PC-9 (cell line): ENCODE data around the gene DDX4. TPM values are rescaled to one million over a fixed set of nuclear protein-coding genes. Genes with fewer than 3 reads are reported as not detected.

Experiments used
- BruUV-seq: library from RNA; stranded (reverse); fragments of 400-500 nt; replicated peaks from 2 replicates; lab custom pipeline; 2021; lab: Mats Ljungman, UMichigan
- CTCF ChIA-PET: fragments of 300-600 bp; sonication (Branson Sonifier 250); formaldehyde crosslinking; loops from one replicate; lab custom pipeline; 2022; ENCODE audit warnings: antibody characterized with exemption; lab: Charles Lee
- POLR2A ChIA-PET: fragments of 300-600 bp; sonication (Branson Sonifier 250); formaldehyde crosslinking; loops from one replicate; lab custom pipeline; 2022; ENCODE audit warnings: antibody characterized with exemption; ENCODE audit not compliant: unreplicated experiment; lab: Charles Lee
- DNase-seq, 2 experiments: peaks; one replicate each; pipeline versions ENCODE4 v3.0.0 to v3.0.0-alpha.2; 2015 to 2022; ENCODE audit warnings: mixed read lengths in 1 of 2
- H2AFZ ChIP-seq: fragments of 200-600 bp; sonication (generic); 2 replicates; pipeline ENCODE4 v1.8.1; 2017; ENCODE audit warnings: antibody characterized with exemption
- H3F3A ChIP-seq: fragments of 200-600 bp; sonication (generic); 2 replicates; pipeline ENCODE4 v1.8.1; 2017; ENCODE audit warnings: antibody characterized with exemption, mild to moderate bottlenecking, low read depth; ENCODE audit not compliant: insufficient read depth
- H3K27ac ChIP-seq: fragments of 200-600 bp; sonication (generic); 2 replicates; pipeline ENCODE4 v1.6.1; 2016; ENCODE audit warnings: mixed run types
- H3K27me3 ChIP-seq: fragments of 200-600 bp; sonication (generic); 2 replicates; pipeline ENCODE4 v1.6.1; 2016; ENCODE audit warnings: low read depth, mixed run types; ENCODE audit not compliant: insufficient read depth
- H3K36me3 ChIP-seq: fragments of 200-600 bp; sonication (generic); 2 replicates; pipeline ENCODE4 v1.6.1; 2016; ENCODE audit warnings: low read depth, mixed run types
- H3K4me1 ChIP-seq: fragments of 200-600 bp; sonication (generic); replicated peaks from 2 replicates; pipeline ENCODE4 v1.6.1; 2016; ENCODE audit warnings: mixed run types; ENCODE audit not compliant: insufficient read depth
- H3K4me2 ChIP-seq: fragments of 200-600 bp; sonication (generic); 2 replicates; pipeline ENCODE4 v1.6.1; 2017; ENCODE audit warnings: mixed run types
- H3K4me3 ChIP-seq: fragments of 200-600 bp; sonication (generic); 2 replicates; pipeline ENCODE4 v1.6.1; 2016; ENCODE audit warnings: mixed run types
- H3K79me2 ChIP-seq: fragments of 200-600 bp; sonication (generic); 2 replicates; pipeline ENCODE4 v1.6.1; 2017; ENCODE audit warnings: low read depth, mixed run types
- H3K9me2 ChIP-seq: fragments of 200-600 bp; sonication (generic); 2 replicates; pipeline ENCODE4 v1.8.1; 2017; ENCODE audit warnings: mild to moderate bottlenecking; ENCODE audit not compliant: insufficient read depth
- H3K9me3 ChIP-seq: fragments of 200-600 bp; sonication (generic); 2 replicates; pipeline ENCODE4 v1.8.1; 2016; ENCODE audit warnings: low read depth; ENCODE audit not compliant: insufficient read depth
- H4K20me1 ChIP-seq: fragments of 200-600 bp; sonication (generic); 2 replicates; pipeline ENCODE4 v1.8.1; 2017; ENCODE audit not compliant: insufficient read depth
- CTCF ChIP-seq: fragments of 200-600 bp; sonication (generic); conservative IDR thresholded peaks from 2 replicates; pipeline ENCODE4 v1.6.1; 2017; ENCODE audit warnings: mixed run types, antibody characterized with exemption, mild to moderate bottlenecking, moderate library complexity
- EZH2 ChIP-seq: fragments of 200-600 bp; sonication (generic); IDR thresholded peaks from 2 replicates; pipeline ENCODE4 v1.8.0; 2017; ENCODE audit warnings: antibody characterized with exemption, low read depth
- intact Hi-C: fragments of 100-400 bp; cut with micrococcal nuclease; formaldehyde crosslinking; loops from one replicate; pipeline ENCODE4 v1.10.0; 2022; ENCODE audit not compliant: unreplicated experiment
- total RNA-seq: library from RNA; stranded (reverse); gene quantifications from 2 replicates; pipeline ENCODE4 v1.2.3, GENCODE V29; 2021

The DDX4 gene
- total RNA-seq, 1 experiment from 2014 or later, result not detected

- CTCF ChIA-PET, result no interaction called here
- no peaks in the 10 kb centered on the region for H3K27me3 ChIP-seq
- no peak overlapping the region for H3K27ac ChIP-seq
- TF ChIP-seq CTCF (no peak), EZH2 (no peak)
- DNase-seq, result no peak
- H3K9me3 ChIP-seq, result no peaks in the 10 kb centered on the region
- no peaks in the 10 kb centered on the region for H3K4me1 ChIP-seq
- BruUV-seq, result no TSS peak
- H2AFZ ChIP-seq, result no peak overlapping the region
- no peaks in the 10 kb centered on the region for H3K36me3 ChIP-seq
- intact Hi-C loops, result no loop called here
- no peaks in the 10 kb centered on the region for H3K79me2 ChIP-seq
- H3F3A ChIP-seq, result no peaks in the 10 kb centered on the region
- H4K20me1 ChIP-seq, result no peaks in the 10 kb centered on the region
- H3K9me2 ChIP-seq, result no peaks in the 10 kb centered on the region
- POLR2A ChIA-PET, result no interaction called here
- H3K4me3 ChIP-seq, result no peak overlapping the region
- no peak overlapping the region for H3K4me2 ChIP-seq
These were observed 122.8 kb downstream of the DDX4 start for GRCh38 chr5:55860709-55861108.

- Histone ChIP-seq H3K9me2 (no peaks in the 10 kb centered on the region), H2AFZ (no peak overlapping the region)
- no peak for TF ChIP-seq EZH2
- TF ChIP-seq CTCF, result no peak
These were observed 127.0 kb downstream of the DDX4 start for GRCh38 chr5:55864606-55865541.

GRCh38 chr5:55865831-55866230 lies 128.0 kb downstream of the DDX4 start:
- POLR2A ChIA-PET, result no interaction called here
- no peak overlapping the region for H3K4me2 ChIP-seq
- no peak overlapping the region for H3K27ac ChIP-seq
- BruUV-seq, result no TSS peak
- CTCF ChIA-PET, result no interaction called here
- no peaks in the 10 kb centered on the region for H3K27me3 ChIP-seq
- H3F3A ChIP-seq, result peaks cover 15% of the 10 kb centered on the region; the same call in 1 of the 2 replicates
- H3K79me2 ChIP-seq, result no peaks in the 10 kb centered on the region
- H3K4me3 ChIP-seq, result no peak overlapping the region
- H2AFZ ChIP-seq, result no peak overlapping the region
- peaks cover 27% of the 10 kb centered on the region for H3K4me1 ChIP-seq
- H3K9me2 ChIP-seq, result no peaks in the 10 kb centered on the region
- intact Hi-C loops, result no loop called here
- no peaks in the 10 kb centered on the region for H4K20me1 ChIP-seq
- TF ChIP-seq EZH2 (no peak), CTCF (no peak)
- DNase-seq, result no peak
- no peaks in the 10 kb centered on the region for H3K9me3 ChIP-seq
- H3K36me3 ChIP-seq, result no peaks in the 10 kb centered on the region

More at GRCh38 chr5:55864606-55865541, 127.0 kb downstream of the DDX4 start:
- POLR2A ChIA-PET, result no interaction called here
- BruUV-seq, result no TSS peak
- CTCF ChIA-PET, result no interaction called here
- Histone ChIP-seq H3K9me3 (no peaks in the 10 kb centered on the region), H4K20me1 (no peaks in the 10 kb centered on the region), H3F3A (peaks cover 15% of the 10 kb centered on the region; the same call in 1 of the 2 replicates), H3K27ac (no peak overlapping the region), H3K4me1 (peaks cover 25% of the 10 kb centered on the region), H3K79me2 (no peaks in the 10 kb centered on the region), H3K4me3 (no peak overlapping the region), H3K36me3 (no peaks in the 10 kb centered on the region), H3K27me3 (no peaks in the 10 kb centered on the region), H3K4me2 (no peak overlapping the region)
- no peak for DNase-seq
- intact Hi-C loops, result no loop called here
